ENCODE data around the gene PLA2G2F. TPM values are rescaled to one million over a fixed set of nuclear protein-coding genes. Genes with fewer than 3 reads are reported as not detected.

Gene PLA2G2F
- total and polyA plus RNA-seq, 8 donors, result 0.18 to 6.4 TPM; not detected in 6

DNA sequence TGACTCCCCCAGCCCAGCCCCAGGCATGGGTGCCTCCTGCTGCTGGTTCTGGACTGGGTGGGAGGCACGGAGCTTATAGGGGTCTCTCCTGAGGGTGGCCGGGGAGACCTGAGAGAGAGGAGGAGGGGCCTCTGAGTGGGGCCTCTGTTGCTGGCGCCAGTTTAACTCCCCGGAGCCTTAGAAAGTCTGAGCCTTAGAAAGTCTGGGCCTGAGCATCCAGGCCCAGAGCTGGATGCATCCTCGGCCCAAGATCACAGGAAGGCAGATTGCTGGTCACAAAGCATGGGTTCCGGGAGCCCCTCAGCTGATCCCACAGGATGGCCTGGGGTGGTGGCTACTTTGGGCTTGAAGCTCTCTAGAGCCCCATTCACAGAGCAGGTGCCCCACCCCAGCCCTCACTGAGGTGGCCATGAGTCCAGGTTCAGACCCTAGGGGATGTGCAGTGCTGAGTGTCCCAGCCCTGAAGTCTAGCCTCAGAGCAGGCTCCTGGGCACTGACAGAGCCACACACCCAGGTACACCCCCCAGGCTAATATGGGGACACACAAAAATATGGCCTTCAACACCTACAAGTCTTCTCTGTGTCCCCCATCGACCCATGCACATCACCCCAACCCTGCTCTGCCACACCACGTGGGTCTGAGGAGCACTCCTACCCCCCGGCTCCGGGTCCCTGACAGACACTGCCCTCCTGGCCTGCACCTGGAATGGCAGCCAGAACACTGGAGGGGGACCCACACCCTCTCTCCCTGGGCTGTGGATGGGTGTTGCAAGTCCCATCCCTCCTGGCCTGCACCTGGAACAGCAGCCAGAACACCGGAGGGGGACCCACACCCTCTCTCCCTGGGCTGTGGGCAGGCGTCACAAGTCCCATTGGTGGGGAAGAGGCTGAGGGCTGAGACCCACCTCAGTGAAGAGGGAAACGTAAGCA, 9.7 kb downstream of the PLA2G2F start:
- WGBS, 5 donors, result 81 to 90% (median 87%) methylated on average over 8 to 13 of the region's 13 CpGs
- intact Hi-C loops (cut with DNase I; ENCODE audit: low total_unique reads), result no loop called here
- H3K9me3 ChIP-seq, result no peaks in the 10 kb centered on the region
- H3K36me3 ChIP-seq, result no peaks in the 10 kb centered on the region
- DNase-seq, result no peak
- TF ChIP-seq EP300 (IDR thresholded peaks at IDR 0.05) (no peak), POLR2AphosphoS5 (IDR thresholded peaks at IDR 0.05) (no peak), POLR2A (IDR thresholded peaks at IDR 0.05) (no peak), CTCF (IDR thresholded peaks at IDR 0.05) (no peak)
- peaks cover 0 to 24% (median 0%) of the 10 kb centered on the region in 3 donors for H3K27me3 ChIP-seq
- peaks cover 7 to 22% (median 14%) of the 10 kb centered on the region in 4 donors for H3K4me1 ChIP-seq
- no peak overlapping the region for H3K4me3 ChIP-seq
- H3K27ac ChIP-seq, result no peak overlapping the region

DNA sequence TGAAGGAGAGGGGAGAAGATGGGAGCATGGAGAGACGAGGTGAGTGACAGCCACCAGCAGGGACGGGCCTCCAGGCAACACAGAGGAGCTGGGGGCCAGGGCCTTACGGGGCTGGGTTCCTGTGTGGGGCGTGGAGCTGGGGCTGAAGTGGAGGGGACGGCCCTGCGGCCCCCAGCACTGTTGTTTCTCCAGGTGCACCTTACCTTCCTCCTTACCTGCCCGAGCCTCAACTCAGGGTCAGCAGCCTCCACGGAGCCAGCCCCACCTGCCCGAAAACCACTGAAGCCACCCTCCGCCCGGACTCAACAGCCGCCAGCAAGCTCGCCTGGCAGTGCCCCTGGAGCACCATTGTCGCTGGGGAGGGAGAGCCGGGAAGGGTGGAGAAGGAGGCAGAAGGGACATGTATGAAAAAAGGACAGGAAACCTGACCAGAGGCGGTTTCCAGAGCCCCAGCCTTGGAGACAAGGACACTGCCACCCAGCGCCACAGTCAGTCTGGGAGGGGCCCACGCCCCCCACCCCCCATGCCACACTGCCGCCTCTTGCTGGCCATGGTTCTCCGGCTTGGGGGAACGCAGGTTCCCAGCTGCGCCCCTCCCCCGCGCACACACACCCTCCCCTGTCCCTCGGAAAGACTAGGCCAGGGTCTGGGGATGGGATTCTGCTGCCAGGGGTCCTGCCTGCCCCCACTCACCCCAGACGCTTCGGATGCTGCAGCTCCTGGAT, 10.6 kb downstream of the PLA2G2F start:
- DNase-seq, result no peak
- peaks cover 7 to 30% (median 21%) of the 10 kb centered on the region in 4 donors for H3K4me1 ChIP-seq
- H3K27me3 ChIP-seq, result peaks cover 0 to 16% (median 0%) of the 10 kb centered on the region in 3 donors
- no peaks in the 10 kb centered on the region for H3K36me3 ChIP-seq
- TF ChIP-seq CTCF (IDR thresholded peaks at IDR 0.05) (no peak), POLR2A (IDR thresholded peaks at IDR 0.05) (no peak), POLR2AphosphoS5 (IDR thresholded peaks at IDR 0.05) (no peak)
- no peak overlapping the region for H3K27ac ChIP-seq
- intact Hi-C loops (cut with DNase I; ENCODE audit: low total_unique reads), result loop anchor here (5.0 kb wide), 1 partner anchor 232 kb away; no protein-coding TSS in a partner anchor
- H3K4me3 ChIP-seq, result no peak overlapping the region
- no peaks in the 10 kb centered on the region for H3K9me3 ChIP-seq
- 79 to 86% (median 81%) methylated on average over 25 to 27 of the region's 27 CpGs for WGBS, 5 donors

GRCh38 chr1:20150326-20150705, 11.2 kb downstream of the PLA2G2F start:
- intact Hi-C loops (cut with DNase I; ENCODE audit: low total_unique reads), result loop anchor here (5.0 kb wide), 1 partner anchor 233 kb away; no protein-coding TSS in a partner anchor
- DNase-seq, result no peak
- 83 to 94% (median 86%) methylated on average over 7 to 8 of the region's 8 CpGs for WGBS, 5 donors

More at GRCh38 chr1:20150326-20150705, 11.2 kb downstream of the PLA2G2F start:
- H3K4me1 ChIP-seq, result peaks cover 7 to 33% (median 23%) of the 10 kb centered on the region in 4 donors
- TF ChIP-seq EP300 (IDR thresholded peaks at IDR 0.05) (no peak), POLR2A (IDR thresholded peaks at IDR 0.05) (no peak), POLR2AphosphoS5 (IDR thresholded peaks at IDR 0.05) (no peak), CTCF (IDR thresholded peaks at IDR 0.05) (no peak)
- H3K4me3 ChIP-seq, result no peak overlapping the region
- H3K36me3 ChIP-seq, result no peaks in the 10 kb centered on the region
- H3K27ac ChIP-seq, result no peak overlapping the region
- H3K9me3 ChIP-seq, result no peaks in the 10 kb centered on the region
- peaks cover 0 to 16% (median 0%) of the 10 kb centered on the region in 3 donors for H3K27me3 ChIP-seq

Data from stomach (tissue), 9 donors.